K562 (cell line): ENCODE results near the gene DIS3L2. TPM values are rescaled to one million over a fixed set of nuclear protein-coding genes. Genes with fewer than 3 reads are reported as not detected.

Experiments
- ATAC-seq: fragments of 200-7000 bp; cut with Tn5 transposase; 3 replicates; pipeline ENCODE4 v1.9.1; 2020; ENCODE audit warnings: moderate library complexity
- BruUV-seq: library from RNA; stranded (reverse); fragments of 400-500 nt; replicated peaks from 2 replicates; lab custom pipeline; 2021; lab: Mats Ljungman, UMichigan
- CTCF ChIA-PET: fragments of 300-600 bp; formaldehyde crosslinking; extraction: SDS; loops from one replicate; lab custom pipeline; 2021; ENCODE audit warnings: low intra/inter-chr PET ratio; lab: Yijun Ruan, JAX
- POLR2A ChIA-PET: fragments of 300-600, 350-650 bp; sonication (Branson Sonifier 250); formaldehyde crosslinking; extraction: SDS; loops from one replicate; lab custom pipeline; 2021; ENCODE audit warnings: antibody characterized with exemption, inconsistent platforms; lab: Yijun Ruan, JAX
- DNase-seq, 4 experiments: peaks; one replicate each; pipeline versions ENCODE4 v3.0.0 to v3.0.0-alpha.2; 2011 to 2018; ENCODE audit warnings: low spot score in 3 of 4, mixed read lengths in 3 of 4; ENCODE audit errors: extremely low read depth in 1 of 4
- FAIRE-seq: peaks from 2 replicates; lab custom pipeline; 2011; peaks lifted over from hg19 to GRCh38; lab: Jason Lieb, UNC
- H2AFZ ChIP-seq: 2 replicates; pipeline ENCODE4 v1.6.0; 2011; ENCODE audit warnings: low read depth, low read length, control low read depth, inconsistent platforms
- H3K27ac ChIP-seq: fragments of 200-600 bp; 3 replicates; pipeline ENCODE4 v1.8.0; 2011; ENCODE audit warnings: low read depth, mild to moderate bottlenecking, control low read depth, inconsistent platforms, low read length, moderate library complexity, mixed read lengths; ENCODE audit errors: extremely low read depth
- H3K27me3 ChIP-seq, 2 experiments: fragments of 300-600 bp in 1 of 2; 2 replicates in 1 of 2; 3 replicates in 1 of 2; pipeline versions ENCODE4 v1.6.0 to v1.8.0; 2011; ENCODE audit warnings: inconsistent platforms in 2 of 2, low read length in 2 of 2, mild to moderate bottlenecking in 1 of 2, mixed read lengths in 1 of 2, moderate library complexity in 1 of 2; ENCODE audit not compliant: control insufficient read depth in 2 of 2, insufficient read depth in 2 of 2
- H3K36me3 ChIP-seq: fragments of 300-600 bp; 3 replicates; pipeline ENCODE4 v1.8.0; 2011; ENCODE audit warnings: mild to moderate bottlenecking, low read length, inconsistent platforms; ENCODE audit not compliant: control insufficient read depth, insufficient read depth
- H3K4me1 ChIP-seq, 2 experiments: fragments of 200-600 bp in 1 of 2; replicated peaks in 1 of 2; 2 replicates in 1 of 2; 3 replicates in 1 of 2; pipeline versions ENCODE4 v1.5.1 to v1.8.0; 2011; ENCODE audit warnings: inconsistent platforms in 2 of 2, low read length in 2 of 2, mild to moderate bottlenecking in 1 of 2, mixed read lengths in 1 of 2, moderate library complexity in 1 of 2; ENCODE audit not compliant: control insufficient read depth in 2 of 2, insufficient read depth in 2 of 2
- H3K4me2 ChIP-seq: 2 replicates; pipeline ENCODE4 v1.6.1; 2011; ENCODE audit warnings: low read length, control low read depth, inconsistent platforms, mixed read lengths; ENCODE audit not compliant: insufficient read depth
- H3K4me3 ChIP-seq: fragments of 200-600 bp; sonication (generic), shearing (Covaris generic); 2 replicates; pipeline ENCODE4 v1.5.1; 2016; ENCODE audit warnings: control low read depth, inconsistent platforms
- H3K79me2 ChIP-seq: fragments of 200-600 bp; 3 replicates; pipeline ENCODE4 v1.8.0; 2011; ENCODE audit warnings: low read length, inconsistent platforms; ENCODE audit not compliant: control insufficient read depth, insufficient read depth
- H3K9ac ChIP-seq, 2 experiments: 2 replicates each; pipeline versions ENCODE4 v1.6.0 to v1.6.1; 2011; ENCODE audit warnings: low read depth in 2 of 2, low read length in 2 of 2, control low read depth in 1 of 2, inconsistent platforms in 1 of 2, mild to moderate bottlenecking in 1 of 2, mixed read lengths in 1 of 2; ENCODE audit not compliant: insufficient read depth in 1 of 2
- H3K9me1 ChIP-seq: one replicate; pipeline ENCODE4 v1.6.0; 2011; ENCODE audit warnings: inconsistent platforms, mild to moderate bottlenecking, low read length, moderate library complexity; ENCODE audit not compliant: control insufficient read depth, insufficient read depth
- H3K9me3 ChIP-seq: replicated peaks from 2 replicates; pipeline ENCODE4 v1.5.1; 2011; ENCODE audit warnings: low read depth, low read length, inconsistent platforms; ENCODE audit not compliant: control insufficient read depth, insufficient read depth
- H4K20me1 ChIP-seq: replicated peaks from 2 replicates; pipeline ENCODE4 v1.6.1; 2011; ENCODE audit warnings: low read length, inconsistent platforms, mixed read lengths; ENCODE audit not compliant: control insufficient read depth, insufficient read depth
- C11orf30 ChIP-seq: fragments of 450-650 bp; IDR thresholded peaks from 2 replicates; pipeline ENCODE4 v1.6.1; 2016; ENCODE audit warnings: low read depth, mild to moderate bottlenecking
- KAT2B ChIP-seq: IDR thresholded peaks from one replicate; pipeline ENCODE4 v1.6.1; 2012; ENCODE audit warnings: low read depth, mild to moderate bottlenecking, control low read depth, inconsistent platforms, low read length, moderate library complexity
- NFE2 ChIP-seq: IDR thresholded peaks from 2 replicates; pipeline ENCODE4 v1.6.1; 2014; ENCODE audit warnings: antibody characterized with exemption, low read depth
- ZNF175 ChIP-seq: fragments of 200-800 bp; sonication (Bioruptor generic); IDR thresholded peaks from 2 replicates; pipeline ENCODE4 v1.6.1; 2016; ENCODE audit warnings: low read depth, mild to moderate bottlenecking, missing genetic modification characterization, missing compliant biosample characterization
- ZNF408 ChIP-seq: fragments of 250-450 bp; sonication (Bioruptor Pico); IDR thresholded peaks from 2 replicates; pipeline ENCODE4 v1.4.0; 2020; ENCODE audit warnings: low read depth, mild to moderate bottlenecking, moderate library complexity
- WGBS: fragments of 100-300 bp; shearing (Covaris generic); methylation state at CpG from one replicate; pipeline ENCODE4 v1.1.6; 2016; ENCODE audit warnings: low coverage, mixed read lengths; ENCODE audit not compliant: insufficient coverage; ENCODE audit errors: missing lambda C conversion rate; 5-methylcytosine and 5-hydroxymethylcytosine counted together
- in situ Hi-C: fragments of 300-500 bp; cut with MboI; formaldehyde crosslinking; loops from 4 replicates; pipeline ENCODE4 v1.15.0; 2018; ENCODE audit warnings: inconsistent platforms, mixed read lengths
- intact Hi-C: fragments of 100-400 bp; cut with micrococcal nuclease; formaldehyde crosslinking; loops from 2 replicates; pipeline ENCODE4 v1.14.2; 2022
- polyA plus RNA-seq, 8 experiments: library from polyadenylated mRNA; depleted of rRNA in 4 of 8; stranded (reverse) in 5 of 8; unstranded in 3 of 8; fragments of >200 nt; fragmentation: Nextera tagmentation in 2 of 8; fragmentation: Illumina TruSeq in 1 of 8; extraction: Ambion mirVana in 2 of 8; extraction: Trizol in 1 of 8; gene quantifications; 2 replicates each; pipeline versions ENCODE4 v1.2.1 to v1.2.3, GENCODE V29; 2011 to 2014; ENCODE audit warnings: inconsistent platforms in 1 of 8, missing spikeins in 1 of 8
- total RNA-seq, 7 experiments: library from RNA; depleted of rRNA in 6 of 7; stranded (reverse); fragments of >200 nt in 6 of 7; fragmentation: Illumina TruSeq in 2 of 7; extraction: Trizol in 2 of 7; gene quantifications; 2 replicates each; pipeline versions ENCODE4 v1.2.1 to v1.2.3, GENCODE V29; 2011 to 2021; ENCODE audit warnings: low replicate concordance in 1 of 7

The DIS3L2 gene
- total and polyA plus RNA-seq, 9 of the 15 experiments (the other 6 are each of a cell fraction or from before 2014, with no cell fraction given): 1.5 to 19.2 (median 11.2) TPM

DNA sequence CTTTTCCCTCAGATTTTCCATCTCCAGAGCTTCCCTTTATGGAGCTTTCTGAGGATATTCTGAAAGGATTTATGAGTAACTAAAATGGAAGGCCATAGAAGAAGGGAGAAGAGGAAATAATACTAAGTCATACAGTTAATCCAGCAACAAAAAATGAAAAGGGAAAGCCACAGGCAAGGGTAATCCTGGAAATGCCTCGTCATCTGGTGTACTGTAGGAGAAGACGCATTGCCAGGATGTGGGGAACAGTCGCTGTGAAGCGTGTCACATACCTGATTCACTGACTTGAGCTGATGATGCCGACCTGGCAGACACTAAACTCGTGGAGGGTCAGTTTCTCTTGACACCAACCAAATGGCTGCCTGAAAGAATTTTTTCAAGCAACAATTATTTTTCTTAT lies 382.3 kb downstream of the DIS3L2 start:
- H3K9me1 ChIP-seq: no peaks in the 10 kb centered on the region
- 0 out of 2 replicates have a peak, but pooled peaks cover 3% of the 10 kb centered on the region for H4K20me1 ChIP-seq
- no peak overlapping the region for H3K4me2 ChIP-seq
- TF ChIP-seq ZNF408 (CRISPR knock-in tag): no peak
- TF ChIP-seq KAT2B: no peak
- TF ChIP-seq C11orf30: 0 out of 2 replicates have a peak, but pooled peaks have one; percentile 6
- TF ChIP-seq NFE2: peak; percentile 38; the same call in 1 of the 2 replicates
- H3K36me3 ChIP-seq: no peaks in the 10 kb centered on the region
- ATAC-seq: no peak
- CTCF ChIA-PET: no interaction called here
- H2AFZ ChIP-seq: no peak overlapping the region
- no peaks in the 10 kb centered on the region for H3K4me1 ChIP-seq
- H3K4me3 ChIP-seq: no peak overlapping the region
- H3K79me2 ChIP-seq: no peaks in the 10 kb centered on the region
- no peaks in the 10 kb centered on the region for H3K9me3 ChIP-seq
- intact Hi-C loops: no loop called here
- 4% methylated on average over 6 of the region's 6 CpGs for WGBS
- H3K9ac ChIP-seq: no peak overlapping the region
- FAIRE-seq: no peak
- peaks cover 5 to 14% of the 10 kb centered on the region in 2 experiments; a peak in 4 of 5 replicates for H3K27me3 ChIP-seq
- no peak for DNase-seq
- in situ Hi-C loops: no loop called here
- BruUV-seq: no TSS peak
- H3K27ac ChIP-seq: no peak overlapping the region
- POLR2A ChIA-PET: no interaction called here

DNA sequence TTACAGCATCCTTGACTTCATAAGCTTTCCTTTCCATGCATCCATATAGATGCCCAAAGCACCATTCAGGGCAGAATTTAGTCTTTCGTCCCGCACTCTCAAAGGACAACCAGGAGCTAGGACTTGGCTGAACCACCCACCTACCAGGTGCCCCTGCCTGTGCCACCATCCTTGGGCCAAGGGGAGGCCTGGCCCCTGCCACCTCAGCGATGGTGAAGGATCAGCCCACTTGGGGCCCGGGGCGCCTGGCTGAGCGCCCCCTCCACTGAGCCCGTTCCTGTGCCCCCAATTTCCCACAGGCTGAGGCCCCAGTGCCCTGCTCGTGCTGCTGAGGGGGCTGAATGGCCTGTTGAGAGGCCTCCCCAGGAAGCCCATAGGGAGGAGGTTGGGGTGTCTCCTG lies 383.7 kb downstream of the DIS3L2 start:
- H3K4me1 ChIP-seq: no peaks in the 10 kb centered on the region
- no peak overlapping the region for H2AFZ ChIP-seq
- in situ Hi-C loops: no loop called here
- no peak overlapping the region for H3K4me2 ChIP-seq
- H3K4me3 ChIP-seq: no peak overlapping the region
- CTCF ChIA-PET: no interaction called here
- H3K79me2 ChIP-seq: no peaks in the 10 kb centered on the region
- H3K9me1 ChIP-seq: no peaks in the 10 kb centered on the region
- ATAC-seq (no peak), FAIRE-seq (no peak), DNase-seq (no peak)
- H3K9me3 ChIP-seq: no peaks in the 10 kb centered on the region
- H3K9ac ChIP-seq: no peak overlapping the region
- no peak overlapping the region for H3K27ac ChIP-seq
- intact Hi-C loops: no loop called here
- POLR2A ChIA-PET: no interaction called here
- no peaks in the 10 kb centered on the region for H3K36me3 ChIP-seq
- no TSS peak for BruUV-seq
- H4K20me1 ChIP-seq: 0 out of 2 replicates have a peak, but pooled peaks cover 3% of the 10 kb centered on the region
- WGBS: 2% methylated on average over 6 of the region's 8 CpGs
- peaks cover 5 to 28% of the 10 kb centered on the region in 2 experiments; a peak in 4 of 5 replicates for H3K27me3 ChIP-seq
- no peak for TF ChIP-seq ZNF175 (CRISPR knock-in tag)
